OCI-LY7 (cell line): Measurements from ENCODE around the gene DUSP2.

Experiments
- CTCF ChIP-seq: fragments of 200-600 bp; sonication (generic); conservative IDR thresholded peaks from 2 replicates; pipeline ENCODE4 v1.5.1; 2014; ENCODE audit warnings: mild to moderate bottlenecking, antibody characterized with exemption, low read length, moderate library complexity, mixed read lengths
- EZH2phosphoT487 ChIP-seq: fragments of 200-600 bp; sonication (generic); IDR thresholded peaks from 2 replicates; pipeline ENCODE4 v1.6.1; 2018; ENCODE audit warnings: low read depth, borderline replicate concordance, mild to moderate bottlenecking, mixed run types, antibody characterized with exemption, low read length, moderate library complexity, mixed read lengths

- TF ChIP-seq CTCF (peak; percentile 84), EZH2phosphoT487 (no peak)
These were observed 28.2 kb downstream of the DUSP2 start for GRCh38 chr2:96116879-96117533.
